Gastrocnemius medialis (tissue), 4 donors: ENCODE results near the gene CD300E. TPM values are rescaled to one million over a fixed set of nuclear protein-coding genes. Genes with fewer than 3 reads are reported as not detected.

Experiments
- ATAC-seq, 2 donors: fragments of 150-250 bp; one replicate each; pipeline ENCODE4 v1.9.1; 2016
- DNase-seq, 2 donors: peaks; one replicate each; pipeline ENCODE4 v3.0.0-alpha.2; 2019
- H3K27ac ChIP-seq, 4 donors: fragments of 200-600 bp; sonication (generic); 1 replicate in 1 of 4; 2 replicates in 3 of 4; pipeline ENCODE4 v1.5.1; 2016 to 2018; ENCODE audit warnings: mild to moderate bottlenecking in 2 of 4, moderate library complexity in 1 of 4
- H3K27me3 ChIP-seq, 3 donors: fragments of 200-600 bp; sonication (generic) in 2 of 3; 1 replicate in 1 of 3; 2 replicates in 2 of 3; pipeline versions ENCODE4 v1.5.1 to v1.6.0; 2016 to 2019; ENCODE audit warnings: mild to moderate bottlenecking in 1 of 3, moderate library complexity in 1 of 3
- H3K36me3 ChIP-seq, 2 donors: fragments of 200-600 bp; sonication (generic) in 1 of 2; one replicate each; pipeline ENCODE4 v1.5.1; 2017 to 2018
- H3K4me1 ChIP-seq, 2 donors: fragments of 200-600 bp; sonication (generic) in 1 of 2; one replicate each; pipeline ENCODE4 v1.5.1; 2016 to 2017; ENCODE audit warnings: mild to moderate bottlenecking in 2 of 2
- H3K4me3 ChIP-seq, 4 donors: fragments of 200-600 bp; sonication (generic) in 3 of 4; 1 replicate in 1 of 4; 2 replicates in 3 of 4; pipeline ENCODE4 v1.5.1; 2016 to 2019; ENCODE audit warnings: mild to moderate bottlenecking in 2 of 4
- H3K9me3 ChIP-seq, 3 donors: fragments of 200-600 bp; sonication (generic) in 2 of 3; 1 replicate in 1 of 3; 2 replicates in 2 of 3; pipeline ENCODE4 v1.5.1; 2016 to 2019
- CTCF ChIP-seq, 5 experiments: fragments of 450-650 bp in 3 of 5; fragments of 200-600 bp in 2 of 5; sonication (generic) in 2 of 5; IDR thresholded peaks in 4 of 5; conservative IDR thresholded peaks in 1 of 5; 1 replicate in 4 of 5; 2 replicates in 1 of 5; pipeline ENCODE4 v1.5.1; 2016 to 2019; ENCODE audit warnings: antibody characterized with exemption in 5 of 5, mild to moderate bottlenecking in 3 of 5, moderate library complexity in 3 of 5
- POLR2A ChIP-seq, 2 donors: fragments of 450-650 bp; IDR thresholded peaks; one replicate each; pipeline ENCODE4 v1.6.1; 2017; ENCODE audit warnings: antibody characterized with exemption in 2 of 2, mild to moderate bottlenecking in 2 of 2, moderate library complexity in 2 of 2
- in situ Hi-C, 4 donors: fragments of 200-750 bp; cut with MboI; loops; one replicate each; pipeline versions ENCODE4 v1.15.0 to v1.8.0; 2017; ENCODE audit warnings: low sequenced_read_pairs in 4 of 4
- intact Hi-C: fragments of 100-400 bp; cut with DNase I; formaldehyde crosslinking; loops from one replicate; pipeline ENCODE4 v1.15.1; 2023; ENCODE audit warnings: low total_unique reads
- total RNA-seq, 4 donors: library from RNA; depleted of rRNA; stranded (reverse); fragments of >200 nt; gene quantifications; one replicate each; pipeline versions ENCODE4 v1.1.0 to v1.2.3, GENCODE V29; 2016

Gene CD300E
- total RNA-seq, 4 donors from 2014 or later, result 0.26 to 0.91 TPM; not detected in 2

GRCh38 chr17:74625661-74626060 lies 2.1 kb upstream of the CD300E start:
- Histone ChIP-seq H3K4me3 (no peak overlapping the region), H3K27ac (no peak overlapping the region), H3K27me3 (peaks cover 0 to 7% (median 6%) of the 10 kb centered on the region in 3 donors), H3K36me3 (no peaks in the 10 kb centered on the region), H3K9me3 (no peaks in the 10 kb centered on the region), H3K4me1 (no peaks in the 10 kb centered on the region)
- TF ChIP-seq POLR2A (IDR thresholded peaks at IDR 0.05) (no peak), CTCF (IDR thresholded peaks at IDR 0.05 in 4 of 5, conservative IDR thresholded peaks at IDR 0.05 in 1 of 5) (no peak)
- DNase-seq, result no peak
- intact Hi-C loops, result no loop called here
- in situ Hi-C loops, result no loop called here
- no peak for ATAC-seq

- Histone ChIP-seq H3K4me1 (no peaks in the 10 kb centered on the region), H3K36me3 (no peaks in the 10 kb centered on the region), H3K27ac (no peak overlapping the region), H3K27me3 (peaks cover 0 to 7% (median 6%) of the 10 kb centered on the region in 3 donors), H3K4me3 (no peak overlapping the region), H3K9me3 (no peaks in the 10 kb centered on the region)
- in situ Hi-C loops, result no loop called here
- no peak for TF ChIP-seq POLR2A (IDR thresholded peaks at IDR 0.05)
- TF ChIP-seq CTCF (IDR thresholded peaks at IDR 0.05 in 4 of 5, conservative IDR thresholded peaks at IDR 0.05 in 1 of 5), result no peak
- no peak for ATAC-seq
- intact Hi-C loops, result no loop called here
- DNase-seq, result no peak
Observed at GRCh38 chr17:74624131-74624530, 593 bp upstream of the CD300E start.

GRCh38 chr17:74619077-74619673 lies 4.4 kb downstream of the CD300E start:
- in situ Hi-C loops, result no loop called here
- no peak for ATAC-seq
- Histone ChIP-seq H3K36me3 (no peaks in the 10 kb centered on the region), H3K4me3 (no peak overlapping the region), H3K27me3 (peaks cover 0 to 16% (median 9%) of the 10 kb centered on the region in 3 donors), H3K4me1 (no peaks in the 10 kb centered on the region), H3K27ac (no peak overlapping the region), H3K9me3 (no peaks in the 10 kb centered on the region)
- TF ChIP-seq CTCF (IDR thresholded peaks at IDR 0.05 in 4 of 5, conservative IDR thresholded peaks at IDR 0.05 in 1 of 5) (no peak), POLR2A (IDR thresholded peaks at IDR 0.05) (no peak)
- intact Hi-C loops, result no loop called here
- DNase-seq, result no peak

- DNase-seq, result no peak
- Histone ChIP-seq H3K4me3 (no peak overlapping the region), H3K4me1 (no peaks in the 10 kb centered on the region), H3K27ac (no peak overlapping the region), H3K9me3 (no peaks in the 10 kb centered on the region), H3K27me3 (peaks cover 0 to 16% (median 9%) of the 10 kb centered on the region in 3 donors), H3K36me3 (no peaks in the 10 kb centered on the region)
- TF ChIP-seq CTCF (IDR thresholded peaks at IDR 0.05 in 4 of 5, conservative IDR thresholded peaks at IDR 0.05 in 1 of 5) (no peak), POLR2A (IDR thresholded peaks at IDR 0.05) (no peak)
- in situ Hi-C loops (no loop called here), intact Hi-C loops (no loop called here)
- no peak for ATAC-seq
Observed at GRCh38 chr17:74618451-74618850, 5.1 kb downstream of the CD300E start.

GRCh38 chr17:74616696-74617095 lies 6.8 kb downstream of the CD300E start:
- Histone ChIP-seq H3K4me1 (no peaks in the 10 kb centered on the region), H3K36me3 (no peaks in the 10 kb centered on the region), H3K27me3 (peaks cover 0 to 16% (median 12%) of the 10 kb centered on the region in 3 donors), H3K27ac (no peak overlapping the region), H3K9me3 (no peaks in the 10 kb centered on the region), H3K4me3 (no peak overlapping the region)
- in situ Hi-C loops, result no loop called here
- no peak for ATAC-seq
- no peak for DNase-seq
- intact Hi-C loops, result no loop called here
- TF ChIP-seq CTCF (IDR thresholded peaks at IDR 0.05 in 4 of 5, conservative IDR thresholded peaks at IDR 0.05 in 1 of 5), result no peak
- no peak for TF ChIP-seq POLR2A (IDR thresholded peaks at IDR 0.05)
